Measurements from ENCODE around the gene FAM50A. TPM values are rescaled to one million over a fixed set of nuclear protein-coding genes. Genes with fewer than 3 reads are reported as not detected.
A peak's percentile ranks its signal among the peaks of the same experiment; 100 is the strongest.

FAM50A gene
- total and polyA plus RNA-seq, 11 donors: 27.7 to 119 (median 43.1) TPM

DNA sequence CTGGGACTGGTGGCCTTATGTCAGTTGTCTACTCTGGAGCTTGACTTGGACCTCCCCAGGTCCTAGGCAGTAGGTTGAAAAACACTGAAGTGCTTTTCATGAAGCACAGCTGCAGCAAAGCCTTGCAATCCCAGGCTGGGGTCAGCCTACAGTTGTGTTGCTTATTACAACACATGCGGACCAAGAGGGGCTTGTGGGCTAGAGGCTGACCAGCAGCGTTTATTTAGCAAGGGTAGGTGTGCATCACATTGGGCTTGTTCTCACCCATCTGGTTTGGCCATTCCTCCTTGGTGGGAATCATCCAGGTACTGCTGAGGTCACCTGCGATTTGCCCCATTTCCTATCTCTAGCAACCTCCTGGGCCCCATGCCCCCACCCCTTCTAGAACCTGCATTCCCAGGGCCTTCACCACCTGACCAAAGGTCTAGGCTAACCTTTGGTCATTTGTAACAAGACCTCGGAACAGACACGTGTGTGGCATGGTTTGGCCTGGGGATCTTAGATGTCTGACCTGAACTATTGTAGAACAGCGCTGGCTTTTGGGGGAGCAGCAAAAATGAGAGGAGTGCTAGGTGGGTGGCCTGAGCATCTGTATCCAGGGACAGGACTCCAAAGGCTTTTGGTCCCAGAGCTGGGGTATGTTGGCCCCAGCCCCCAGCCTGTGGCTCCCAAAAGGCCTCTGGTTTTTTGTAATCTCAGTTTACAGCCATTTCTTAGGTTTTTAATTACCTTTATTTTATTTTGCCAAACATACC lies 42.7 kb upstream of the FAM50A start:
- Histone ChIP-seq H3K27me3 (no peaks in the 10 kb centered on the region), H3K9me3 (no peaks in the 10 kb centered on the region), H3K4me1 (peaks cover 0 to 16% (median 10%) of the 10 kb centered on the region in 12 donors), H3K4me3 (no peak overlapping the region), H3K27ac (no peak overlapping the region), H3K36me3 (peaks cover 0 to 31% (median 24%) of the 10 kb centered on the region in 9 donors)
- WGBS, 4 donors: 56 to 61% (median 57%) methylated on average over 5 to 6 of the region's 6 CpGs
- peak in 1 of 5 donors; percentile 18 for DNase-seq
- TF ChIP-seq POLR2A (IDR thresholded peaks at IDR 0.05): no peak
- TF ChIP-seq, protein P1, sequence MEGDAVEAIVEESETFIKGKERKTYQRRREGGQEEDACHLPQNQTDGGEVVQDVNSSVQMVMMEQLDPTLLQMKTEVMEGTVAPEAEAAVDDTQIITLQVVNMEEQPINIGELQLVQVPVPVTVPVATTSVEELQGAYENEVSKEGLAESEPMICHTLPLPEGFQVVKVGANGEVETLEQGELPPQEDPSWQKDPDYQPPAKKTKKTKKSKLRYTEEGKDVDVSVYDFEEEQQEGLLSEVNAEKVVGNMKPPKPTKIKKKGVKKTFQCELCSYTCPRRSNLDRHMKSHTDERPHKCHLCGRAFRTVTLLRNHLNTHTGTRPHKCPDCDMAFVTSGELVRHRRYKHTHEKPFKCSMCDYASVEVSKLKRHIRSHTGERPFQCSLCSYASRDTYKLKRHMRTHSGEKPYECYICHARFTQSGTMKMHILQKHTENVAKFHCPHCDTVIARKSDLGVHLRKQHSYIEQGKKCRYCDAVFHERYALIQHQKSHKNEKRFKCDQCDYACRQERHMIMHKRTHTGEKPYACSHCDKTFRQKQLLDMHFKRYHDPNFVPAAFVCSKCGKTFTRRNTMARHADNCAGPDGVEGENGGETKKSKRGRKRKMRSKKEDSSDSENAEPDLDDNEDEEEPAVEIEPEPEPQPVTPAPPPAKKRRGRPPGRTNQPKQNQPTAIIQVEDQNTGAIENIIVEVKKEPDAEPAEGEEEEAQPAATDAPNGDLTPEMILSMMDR (IDR thresholded peaks at IDR 0.05): no peak
- intact Hi-C loops (cut with DNase I): loop anchor here in 1 of 10 donors (5.0 kb wide), 1 partner anchor 36 kb away; the partner anchor contains the start of gene GDI1
- ATAC-seq: no peak

DNA sequence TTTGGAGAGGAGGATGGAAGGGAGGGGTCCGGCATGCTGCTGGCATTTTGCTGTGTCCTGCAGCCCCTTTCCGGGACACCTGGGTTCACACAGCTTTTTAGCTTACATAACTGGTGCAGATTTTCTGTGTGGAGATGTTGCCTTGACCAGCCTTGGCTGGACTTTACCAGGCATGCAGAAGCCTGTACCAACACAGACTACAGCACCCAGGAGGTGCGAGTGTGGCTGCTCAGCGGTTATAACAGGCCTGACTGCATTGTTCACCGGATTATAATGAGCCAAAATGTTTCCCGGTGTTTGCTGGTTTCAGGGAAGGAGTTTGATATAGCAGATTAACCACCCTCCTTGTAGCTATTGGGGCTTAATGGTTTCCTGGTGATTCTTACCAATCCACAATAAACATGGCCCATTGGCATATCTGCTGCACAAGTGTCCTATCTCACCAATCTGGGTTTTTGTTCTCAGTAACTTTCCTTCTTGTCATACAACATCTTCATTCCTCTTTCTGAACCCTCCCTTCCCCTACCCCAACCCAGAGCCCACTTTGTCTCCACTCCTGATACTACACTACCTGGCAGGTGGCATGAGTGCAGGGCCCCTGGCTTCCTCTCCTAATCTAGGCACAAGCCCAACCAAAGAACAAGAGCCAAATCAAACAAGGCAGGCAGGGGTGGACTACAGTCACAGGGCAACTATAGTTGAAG lies 41.9 kb upstream of the FAM50A start:
- H3K27me3 ChIP-seq: no peaks in the 10 kb centered on the region
- no peak for DNase-seq
- no peak overlapping the region for H3K4me3 ChIP-seq
- no peak for ATAC-seq
- intact Hi-C loops (cut with DNase I): loop anchor here in 1 of 10 donors (5.0 kb wide), 1 partner anchor 35 kb away; the partner anchor contains the start of gene GDI1
- H3K27ac ChIP-seq: no peak overlapping the region
- no peak for TF ChIP-seq POLR2A (IDR thresholded peaks at IDR 0.05)
- TF ChIP-seq, protein P1 (IDR thresholded peaks at IDR 0.05): no peak
- H3K36me3 ChIP-seq: peaks cover 0 to 31% (median 24%) of the 10 kb centered on the region in 9 donors
- H3K9me3 ChIP-seq: no peaks in the 10 kb centered on the region
- peaks cover 0 to 16% (median 9%) of the 10 kb centered on the region in 12 donors for H3K4me1 ChIP-seq
- 51 to 65% (median 59%) methylated on average over 6 of the region's 6 CpGs for WGBS, 4 donors

DNA sequence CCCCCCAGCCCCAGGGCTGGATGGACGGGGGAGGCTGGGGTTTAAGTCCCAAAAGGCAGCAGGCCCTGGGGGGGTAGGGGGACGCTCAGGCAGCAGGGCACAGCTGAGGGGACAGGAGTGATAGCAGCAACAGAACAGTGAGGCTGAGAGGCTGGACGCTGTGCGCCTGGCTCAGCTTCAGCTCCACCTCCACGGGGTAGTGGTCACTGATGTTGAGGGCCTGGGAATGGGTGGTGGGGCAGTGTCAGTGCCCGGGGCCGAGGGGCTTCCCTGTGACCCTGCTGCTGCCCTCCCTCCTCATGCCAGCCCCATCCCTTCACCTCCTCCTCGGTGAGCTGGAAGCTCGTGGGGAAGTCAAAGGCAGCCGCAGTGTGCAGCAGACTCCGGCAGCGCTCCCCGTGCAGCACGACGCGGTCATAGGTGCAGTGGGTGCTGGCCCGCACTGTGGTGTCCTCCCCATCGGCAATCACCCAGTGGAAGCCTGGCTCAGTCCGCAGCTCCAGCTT lies 41.3 kb upstream of the FAM50A start:
- 78 to 84% (median 83%) methylated on average over 16 to 19 of the region's 19 CpGs for WGBS, 4 donors
- no peak overlapping the region for H3K27ac ChIP-seq

More for the DNA sequence above, 41.3 kb upstream of the FAM50A start:
- Histone ChIP-seq H3K4me3 (no peak overlapping the region), H3K36me3 (peaks cover 0 to 31% (median 24%) of the 10 kb centered on the region in 9 donors), H3K9me3 (no peaks in the 10 kb centered on the region), H3K4me1 (peaks cover 0 to 16% (median 9%) of the 10 kb centered on the region in 12 donors), H3K27me3 (no peaks in the 10 kb centered on the region)
- intact Hi-C loops (cut with DNase I): loop anchor here in 1 of 10 donors (5.0 kb wide), 1 partner anchor 35 kb away; the partner anchor contains the start of gene GDI1
- TF ChIP-seq, protein P1 (IDR thresholded peaks at IDR 0.05): no peak
- TF ChIP-seq POLR2A (IDR thresholded peaks at IDR 0.05): no peak
- ATAC-seq (no peak), DNase-seq (peak in 1 of 5 donors; percentile 14)

Data from heart left ventricle (tissue), 16 donors.